ENCODE measurements around the gene MADD.

DNA sequence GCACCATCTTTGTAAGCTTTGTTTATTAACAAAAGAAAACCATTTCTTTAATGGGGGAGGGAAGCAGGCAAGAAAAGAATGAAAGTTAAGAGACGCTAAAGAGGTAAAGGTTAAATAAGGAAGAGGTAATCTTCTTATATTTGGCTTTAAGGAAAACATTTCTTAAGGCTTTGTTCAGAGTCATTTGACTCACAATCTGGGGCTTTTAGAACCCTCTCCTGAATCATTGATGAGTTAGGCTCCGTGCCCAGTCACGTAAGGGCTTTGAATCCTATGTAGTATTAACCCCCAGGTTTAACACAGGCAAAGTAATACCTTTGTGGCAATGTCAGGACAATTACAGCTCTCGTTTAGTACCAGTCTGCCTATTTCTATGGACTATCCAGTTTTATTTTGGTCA lies 26.1 kb downstream of the MADD start:
- TF ChIP-seq, protein P1, sequence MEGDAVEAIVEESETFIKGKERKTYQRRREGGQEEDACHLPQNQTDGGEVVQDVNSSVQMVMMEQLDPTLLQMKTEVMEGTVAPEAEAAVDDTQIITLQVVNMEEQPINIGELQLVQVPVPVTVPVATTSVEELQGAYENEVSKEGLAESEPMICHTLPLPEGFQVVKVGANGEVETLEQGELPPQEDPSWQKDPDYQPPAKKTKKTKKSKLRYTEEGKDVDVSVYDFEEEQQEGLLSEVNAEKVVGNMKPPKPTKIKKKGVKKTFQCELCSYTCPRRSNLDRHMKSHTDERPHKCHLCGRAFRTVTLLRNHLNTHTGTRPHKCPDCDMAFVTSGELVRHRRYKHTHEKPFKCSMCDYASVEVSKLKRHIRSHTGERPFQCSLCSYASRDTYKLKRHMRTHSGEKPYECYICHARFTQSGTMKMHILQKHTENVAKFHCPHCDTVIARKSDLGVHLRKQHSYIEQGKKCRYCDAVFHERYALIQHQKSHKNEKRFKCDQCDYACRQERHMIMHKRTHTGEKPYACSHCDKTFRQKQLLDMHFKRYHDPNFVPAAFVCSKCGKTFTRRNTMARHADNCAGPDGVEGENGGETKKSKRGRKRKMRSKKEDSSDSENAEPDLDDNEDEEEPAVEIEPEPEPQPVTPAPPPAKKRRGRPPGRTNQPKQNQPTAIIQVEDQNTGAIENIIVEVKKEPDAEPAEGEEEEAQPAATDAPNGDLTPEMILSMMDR (IDR thresholded peaks at IDR 0.05), result no peak
- TF ChIP-seq POLR2A (IDR thresholded peaks at IDR 0.05), result no peak

Data from thyroid gland (tissue), 4 donors.